Loucy (cell line): Measurements from ENCODE around the gene SPATS2.

Source experiments
- H2AFZ ChIP-seq: fragments of 200-600 bp; sonication (generic); 2 replicates; pipeline ENCODE4 v1.6.0; 2016; ENCODE audit warnings: antibody characterized with exemption, mild to moderate bottlenecking, low read length, moderate library complexity
- H3F3A ChIP-seq: fragments of 200-600 bp; 2 replicates; pipeline ENCODE4 v1.6.0; 2016; ENCODE audit warnings: antibody characterized with exemption, low read depth, mild to moderate bottlenecking
- H3K27me3 ChIP-seq: fragments of 200-600 bp; sonication (generic); 2 replicates; pipeline ENCODE4 v1.6.1; 2014; ENCODE audit warnings: low read length, mild to moderate bottlenecking; ENCODE audit not compliant: insufficient read depth, poor library complexity, severe bottlenecking
- H3K36me3 ChIP-seq: fragments of 200-600 bp; sonication (generic); 2 replicates; pipeline ENCODE4 v1.6.1; 2016; ENCODE audit warnings: low read length; ENCODE audit not compliant: insufficient read depth
- H3K4me1 ChIP-seq: fragments of 200-600 bp; sonication (generic); 2 replicates; pipeline ENCODE4 v1.5.1; 2014; ENCODE audit warnings: low read length, mild to moderate bottlenecking; ENCODE audit not compliant: insufficient read depth, poor library complexity, severe bottlenecking
- H3K4me2 ChIP-seq: fragments of 200-600 bp; sonication (generic); 2 replicates; pipeline ENCODE4 v1.6.0; 2014; ENCODE audit warnings: antibody characterized with exemption, low read length, low read depth, mild to moderate bottlenecking; ENCODE audit not compliant: poor library complexity, severe bottlenecking
- H3K4me3 ChIP-seq: fragments of 200-600 bp; sonication (generic); 2 replicates; pipeline ENCODE4 v1.5.1; 2014; ENCODE audit warnings: low read length, mild to moderate bottlenecking, mixed read lengths; ENCODE audit not compliant: poor library complexity, severe bottlenecking
- H3K79me2 ChIP-seq: fragments of 200-600 bp; sonication (generic); 2 replicates; pipeline ENCODE4 v1.6.1; 2014; ENCODE audit warnings: low read length; ENCODE audit not compliant: insufficient read depth
- H3K9ac ChIP-seq: fragments of 200-600 bp; sonication (generic); 2 replicates; pipeline ENCODE4 v1.6.0; 2014; ENCODE audit warnings: mild to moderate bottlenecking, low read depth, low read length, moderate library complexity; ENCODE audit not compliant: poor library complexity, severe bottlenecking
- H3K9me2 ChIP-seq: fragments of 200-600 bp; sonication (generic); replicated peaks from 2 replicates; pipeline ENCODE4 v1.6.1; 2016; ENCODE audit warnings: low read depth, low read length, mixed read lengths
- H3K9me3 ChIP-seq: fragments of 200-600 bp; sonication (generic); 2 replicates; pipeline ENCODE4 v1.6.1; 2014; ENCODE audit warnings: mild to moderate bottlenecking, antibody characterized with exemption, low read length, low read depth; ENCODE audit not compliant: insufficient read depth
- H4K20me1 ChIP-seq: fragments of 200-600 bp; sonication (generic); 2 replicates; pipeline ENCODE4 v1.6.0; 2014; ENCODE audit warnings: antibody characterized with exemption, low read length, mild to moderate bottlenecking; ENCODE audit not compliant: insufficient read depth, poor library complexity, severe bottlenecking
- EZH2phosphoT487 ChIP-seq: fragments of 200-600 bp; IDR thresholded peaks from 2 replicates; pipeline ENCODE4 v1.6.1; 2018; ENCODE audit warnings: antibody characterized with exemption, mild to moderate bottlenecking, moderate library complexity, borderline replicate concordance
- TF ChIP-seq, protein P1 (sequence below): fragments of 200-600 bp; sonication (generic); conservative IDR thresholded peaks from 2 replicates; pipeline ENCODE4 v1.5.1; 2014; ENCODE audit warnings: mild to moderate bottlenecking, antibody characterized with exemption, low read length

Gene SPATS2

DNA sequence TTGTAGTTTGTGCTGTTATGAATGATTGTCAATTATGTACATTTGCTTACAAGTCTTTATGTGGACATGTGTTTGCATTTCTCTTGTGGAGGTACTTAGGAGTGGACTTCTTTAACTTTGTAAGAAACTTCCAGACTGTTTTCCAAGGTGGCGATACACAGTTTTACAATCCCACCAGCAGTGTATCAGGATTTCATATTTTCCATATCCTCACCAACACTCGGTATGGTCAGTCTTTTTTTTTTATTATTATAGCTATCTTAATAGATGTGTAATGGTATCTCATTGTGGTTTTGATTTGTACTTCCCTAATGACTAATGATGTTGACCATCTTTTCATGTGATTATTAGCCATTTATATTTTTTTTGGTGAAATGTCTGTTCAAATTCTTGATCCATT is 97.9 kb downstream of the SPATS2 start:
- Histone ChIP-seq H2AFZ (no peak overlapping the region), H3K9me3 (no peaks in the 10 kb centered on the region), H4K20me1 (no peaks in the 10 kb centered on the region), H3K4me1 (no peaks in the 10 kb centered on the region), H3K27me3 (no peaks in the 10 kb centered on the region), H3K79me2 (no peaks in the 10 kb centered on the region), H3K4me2 (no peak overlapping the region), H3K36me3 (peaks cover 19% of the 10 kb centered on the region), H3K4me3 (no peak overlapping the region), H3K9ac (no peak overlapping the region), H3K9me2 (no peaks in the 10 kb centered on the region), H3F3A (no peaks in the 10 kb centered on the region)
- TF ChIP-seq, protein P1, sequence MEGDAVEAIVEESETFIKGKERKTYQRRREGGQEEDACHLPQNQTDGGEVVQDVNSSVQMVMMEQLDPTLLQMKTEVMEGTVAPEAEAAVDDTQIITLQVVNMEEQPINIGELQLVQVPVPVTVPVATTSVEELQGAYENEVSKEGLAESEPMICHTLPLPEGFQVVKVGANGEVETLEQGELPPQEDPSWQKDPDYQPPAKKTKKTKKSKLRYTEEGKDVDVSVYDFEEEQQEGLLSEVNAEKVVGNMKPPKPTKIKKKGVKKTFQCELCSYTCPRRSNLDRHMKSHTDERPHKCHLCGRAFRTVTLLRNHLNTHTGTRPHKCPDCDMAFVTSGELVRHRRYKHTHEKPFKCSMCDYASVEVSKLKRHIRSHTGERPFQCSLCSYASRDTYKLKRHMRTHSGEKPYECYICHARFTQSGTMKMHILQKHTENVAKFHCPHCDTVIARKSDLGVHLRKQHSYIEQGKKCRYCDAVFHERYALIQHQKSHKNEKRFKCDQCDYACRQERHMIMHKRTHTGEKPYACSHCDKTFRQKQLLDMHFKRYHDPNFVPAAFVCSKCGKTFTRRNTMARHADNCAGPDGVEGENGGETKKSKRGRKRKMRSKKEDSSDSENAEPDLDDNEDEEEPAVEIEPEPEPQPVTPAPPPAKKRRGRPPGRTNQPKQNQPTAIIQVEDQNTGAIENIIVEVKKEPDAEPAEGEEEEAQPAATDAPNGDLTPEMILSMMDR: no peak
- no peak for TF ChIP-seq EZH2phosphoT487

DNA sequence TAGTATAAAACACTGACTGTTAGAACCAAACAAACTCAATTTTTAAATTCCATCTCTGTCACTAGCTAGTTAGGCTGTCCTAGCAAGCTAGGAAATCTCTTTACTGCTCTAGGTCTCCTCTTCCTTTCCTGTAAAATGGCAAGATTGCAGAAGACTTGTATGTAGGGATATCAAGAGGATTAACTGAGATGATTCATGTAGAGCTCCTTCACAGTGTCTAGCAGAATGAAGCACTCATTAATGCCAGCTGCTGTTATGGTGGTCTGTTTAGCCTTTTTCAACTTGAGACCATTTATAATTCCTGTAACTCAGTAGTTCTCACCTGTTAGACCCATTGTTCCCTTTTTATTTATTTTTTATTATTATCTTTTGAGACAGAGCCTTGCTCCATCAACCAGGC is 103.7 kb downstream of the SPATS2 start:
- no peaks in the 10 kb centered on the region for H3K27me3 ChIP-seq
- no peaks in the 10 kb centered on the region for H3K36me3 ChIP-seq
- H3F3A ChIP-seq: no peaks in the 10 kb centered on the region
- no peak overlapping the region for H3K4me3 ChIP-seq
- no peaks in the 10 kb centered on the region for H4K20me1 ChIP-seq
- H3K9ac ChIP-seq: no peak overlapping the region
- no peak overlapping the region for H2AFZ ChIP-seq
- no peaks in the 10 kb centered on the region for H3K79me2 ChIP-seq
- H3K4me2 ChIP-seq: no peak overlapping the region
- no peaks in the 10 kb centered on the region for H3K9me2 ChIP-seq
- H3K4me1 ChIP-seq: no peaks in the 10 kb centered on the region
- no peaks in the 10 kb centered on the region for H3K9me3 ChIP-seq
- TF ChIP-seq EZH2phosphoT487: no peak
- TF ChIP-seq, protein P1: no peak

DNA sequence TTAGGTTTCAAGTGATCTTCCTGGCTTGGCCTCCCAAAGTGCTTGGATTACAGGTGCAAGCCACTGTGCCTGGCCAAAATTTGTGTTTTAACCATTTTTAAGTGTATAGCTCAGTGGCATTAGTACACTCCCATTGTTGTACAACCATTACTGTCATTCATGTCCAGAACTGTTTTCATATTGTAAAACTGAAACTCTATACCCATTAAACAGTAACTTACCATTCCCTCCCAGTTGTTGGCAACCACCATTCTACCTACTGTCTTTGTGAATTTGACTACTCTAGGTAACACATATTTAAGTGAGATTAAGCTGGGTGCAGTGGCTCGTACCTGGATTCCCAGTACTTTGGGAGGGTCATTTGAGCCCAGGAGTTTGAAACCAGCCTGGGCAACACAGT is 104.3 kb downstream of the SPATS2 start:
- TF ChIP-seq EZH2phosphoT487: no peak
- TF ChIP-seq, protein P1: no peak
- Histone ChIP-seq H3K4me2 (no peak overlapping the region), H3K27me3 (no peaks in the 10 kb centered on the region), H3F3A (no peaks in the 10 kb centered on the region), H3K4me1 (no peaks in the 10 kb centered on the region), H3K9me2 (no peaks in the 10 kb centered on the region), H3K9ac (no peak overlapping the region), H2AFZ (no peak overlapping the region), H3K9me3 (no peaks in the 10 kb centered on the region), H3K36me3 (peaks cover 2% of the 10 kb centered on the region; the same call in 1 of the 2 replicates), H4K20me1 (no peaks in the 10 kb centered on the region), H3K79me2 (no peaks in the 10 kb centered on the region), H3K4me3 (no peak overlapping the region)
